ENCODE results near the gene MYO5A. TPM values are rescaled to one million over a fixed set of nuclear protein-coding genes. Genes with fewer than 3 reads are reported as not detected.

MYO5A gene
- total and polyA plus RNA-seq, 5 donors from 2014 or later = 6.1 to 63.3 (median 13.2) TPM

- Histone ChIP-seq H3K27ac (ENCODE audit: insufficient read depth, low read length, poor library complexity, severe bottlenecking) (no peak overlapping the region), H3K9me3 (ENCODE audit: control insufficient read depth in 2 of 2, low read length in 2 of 2) (no peaks in the 10 kb centered on the region), H3K4me3 (ENCODE audit: low read depth, low read length) (no peak overlapping the region), H3K27me3 (ENCODE audit: control insufficient read depth, insufficient read depth, low read length) (no peaks in the 10 kb centered on the region), H3K4me1 (ENCODE audit: control insufficient read depth, insufficient read depth, low read length, poor library complexity, severe bottlenecking) (peaks cover 5% of the 10 kb centered on the region), H3K36me3 (ENCODE audit: control insufficient read depth, insufficient read depth, low read length) (no peaks in the 10 kb centered on the region)
- Mint-ChIP-seq H3K27me3 (no peaks in the 10 kb centered on the region), H3K36me3 (peaks cover 6% of the 10 kb centered on the region), H3K4me1 (peaks cover 34 to 52% (median 35%) of the 10 kb centered on the region in 4 donors), H3K27ac (peak overlapping the region in 2 of 3 donors; percentile 5 to 22), H3K9me3 (peaks cover 0 to 3% (median 0%) of the 10 kb centered on the region in 7 donors), H3K4me3 (no peak overlapping the region)
- ATAC-seq (ENCODE audit: low read depth in 2 of 2) (no peak), DNase-seq (no peak)
Measured at GRCh38 chr15:52499506-52499905, 29.2 kb downstream of the MYO5A start.

- H3K27me3 Mint-ChIP-seq = no peaks in the 10 kb centered on the region
- H3K27ac Mint-ChIP-seq = no peak overlapping the region
- no peaks in the 10 kb centered on the region for H3K4me1 ChIP-seq (ENCODE audit: control insufficient read depth, insufficient read depth, low read length, poor library complexity, severe bottlenecking)
- no peak for ATAC-seq (ENCODE audit: low read depth in 2 of 2)
- H3K4me1 Mint-ChIP-seq = peaks cover 27 to 49% (median 32%) of the 10 kb centered on the region in 4 donors
- no peaks in the 10 kb centered on the region for H3K36me3 ChIP-seq (ENCODE audit: control insufficient read depth, insufficient read depth, low read length)
- H3K4me3 Mint-ChIP-seq = peak overlapping the region in 1 of 4 donors; percentile 21
- no peak overlapping the region for H3K27ac ChIP-seq (ENCODE audit: insufficient read depth, low read length, poor library complexity, severe bottlenecking)
- peaks cover 0 to 3% (median 0%) of the 10 kb centered on the region in 7 donors for H3K9me3 Mint-ChIP-seq
- no peaks in the 10 kb centered on the region for H3K9me3 ChIP-seq (ENCODE audit: control insufficient read depth in 2 of 2, low read length in 2 of 2)
- no peaks in the 10 kb centered on the region for H3K27me3 ChIP-seq (ENCODE audit: control insufficient read depth, insufficient read depth, low read length)
- DNase-seq = no peak
- H3K36me3 Mint-ChIP-seq = peaks cover 6% of the 10 kb centered on the region
- no peak overlapping the region for H3K4me3 ChIP-seq (ENCODE audit: low read depth, low read length)
Measured at GRCh38 chr15:52498706-52499105, 30.0 kb downstream of the MYO5A start.

- no peaks in the 10 kb centered on the region for H3K4me1 ChIP-seq (ENCODE audit: control insufficient read depth, insufficient read depth, low read length, poor library complexity, severe bottlenecking)
- H3K4me1 Mint-ChIP-seq = peaks cover 23 to 46% (median 35%) of the 10 kb centered on the region in 4 donors
- DNase-seq = no peak
- no peaks in the 10 kb centered on the region for H3K9me3 Mint-ChIP-seq
- no peak overlapping the region for H3K4me3 ChIP-seq (ENCODE audit: low read depth, low read length)
- no peaks in the 10 kb centered on the region for H3K36me3 Mint-ChIP-seq
- H3K36me3 ChIP-seq (ENCODE audit: control insufficient read depth, insufficient read depth, low read length) = no peaks in the 10 kb centered on the region
- no peaks in the 10 kb centered on the region for H3K27me3 Mint-ChIP-seq
- no peak overlapping the region for H3K4me3 Mint-ChIP-seq
- ATAC-seq (ENCODE audit: low read depth in 2 of 2) = peak; percentile 45 to 55
- no peaks in the 10 kb centered on the region for H3K9me3 ChIP-seq (ENCODE audit: control insufficient read depth in 2 of 2, low read length in 2 of 2)
- no peaks in the 10 kb centered on the region for H3K27me3 ChIP-seq (ENCODE audit: control insufficient read depth, insufficient read depth, low read length)
- no peak overlapping the region for H3K27ac ChIP-seq (ENCODE audit: insufficient read depth, low read length, poor library complexity, severe bottlenecking)
- H3K27ac Mint-ChIP-seq = peak overlapping the region in 1 of 3 donors; percentile 47
Measured at GRCh38 chr15:52496776-52497470, 31.8 kb downstream of the MYO5A start.

- Histone ChIP-seq H3K4me3 (ENCODE audit: low read depth, low read length) (no peak overlapping the region), H3K27ac (ENCODE audit: insufficient read depth, low read length, poor library complexity, severe bottlenecking) (no peak overlapping the region), H3K9me3 (ENCODE audit: control insufficient read depth in 2 of 2, low read length in 2 of 2) (no peaks in the 10 kb centered on the region), H3K4me1 (ENCODE audit: control insufficient read depth, insufficient read depth, low read length, poor library complexity, severe bottlenecking) (no peaks in the 10 kb centered on the region), H3K27me3 (ENCODE audit: control insufficient read depth, insufficient read depth, low read length) (no peaks in the 10 kb centered on the region), H3K36me3 (ENCODE audit: control insufficient read depth, insufficient read depth, low read length) (no peaks in the 10 kb centered on the region)
- Mint-ChIP-seq H3K27me3 (no peaks in the 10 kb centered on the region), H3K4me3 (no peak overlapping the region), H3K4me1 (peaks cover 27 to 51% (median 41%) of the 10 kb centered on the region in 4 donors), H3K27ac (peak overlapping the region in 1 of 3 donors; percentile 47), H3K36me3 (no peaks in the 10 kb centered on the region), H3K9me3 (no peaks in the 10 kb centered on the region)
- ATAC-seq (ENCODE audit: low read depth in 2 of 2) (no peak), DNase-seq (no peak)
Measured at GRCh38 chr15:52496175-52496574, 32.5 kb downstream of the MYO5A start.

- DNase-seq (no peak), ATAC-seq (ENCODE audit: low read depth in 2 of 2) (no peak)
- Mint-ChIP-seq H3K27me3 (no peaks in the 10 kb centered on the region), H3K4me3 (no peak overlapping the region), H3K9me3 (no peaks in the 10 kb centered on the region), H3K36me3 (no peaks in the 10 kb centered on the region), H3K27ac (no peak overlapping the region), H3K4me1 (peaks cover 27 to 54% (median 46%) of the 10 kb centered on the region in 4 donors)
- H3K36me3 ChIP-seq (ENCODE audit: control insufficient read depth, insufficient read depth, low read length) = no peaks in the 10 kb centered on the region
- no peak overlapping the region for H3K27ac ChIP-seq (ENCODE audit: insufficient read depth, low read length, poor library complexity, severe bottlenecking)
- H3K9me3 ChIP-seq (ENCODE audit: control insufficient read depth in 2 of 2, low read length in 2 of 2) = no peaks in the 10 kb centered on the region
- no peaks in the 10 kb centered on the region for H3K27me3 ChIP-seq (ENCODE audit: control insufficient read depth, insufficient read depth, low read length)
- no peaks in the 10 kb centered on the region for H3K4me1 ChIP-seq (ENCODE audit: control insufficient read depth, insufficient read depth, low read length, poor library complexity, severe bottlenecking)
- no peak overlapping the region for H3K4me3 ChIP-seq (ENCODE audit: low read depth, low read length)
Measured at GRCh38 chr15:52495125-52495524, 33.6 kb downstream of the MYO5A start.

- DNase-seq (no peak), ATAC-seq (ENCODE audit: low read depth in 2 of 2) (no peak)
- Histone ChIP-seq H3K36me3 (ENCODE audit: control insufficient read depth, insufficient read depth, low read length) (no peaks in the 10 kb centered on the region), H3K4me1 (ENCODE audit: control insufficient read depth, insufficient read depth, low read length, poor library complexity, severe bottlenecking) (peaks cover 6% of the 10 kb centered on the region), H3K9me3 (ENCODE audit: control insufficient read depth in 2 of 2, low read length in 2 of 2) (no peaks in the 10 kb centered on the region), H3K27me3 (ENCODE audit: control insufficient read depth, insufficient read depth, low read length) (no peaks in the 10 kb centered on the region), H3K27ac (ENCODE audit: insufficient read depth, low read length, poor library complexity, severe bottlenecking) (no peak overlapping the region), H3K4me3 (ENCODE audit: low read depth, low read length) (no peak overlapping the region)
- H3K27me3 Mint-ChIP-seq = no peaks in the 10 kb centered on the region
- no peak overlapping the region for H3K27ac Mint-ChIP-seq
- H3K4me1 Mint-ChIP-seq = peaks cover 31 to 58% (median 52%) of the 10 kb centered on the region in 4 donors
- H3K4me3 Mint-ChIP-seq = no peak overlapping the region
- H3K36me3 Mint-ChIP-seq = no peaks in the 10 kb centered on the region
- peaks cover 0 to 4% (median 0%) of the 10 kb centered on the region in 7 donors for H3K9me3 Mint-ChIP-seq
Measured at GRCh38 chr15:52493968-52494367, 34.7 kb downstream of the MYO5A start.

GRCh38 chr15:52492132-52492531 is 36.5 kb downstream of the MYO5A start:
- H3K9me3 ChIP-seq (ENCODE audit: control insufficient read depth in 2 of 2, low read length in 2 of 2) = no peaks in the 10 kb centered on the region
- Mint-ChIP-seq H3K36me3 (no peaks in the 10 kb centered on the region), H3K27me3 (no peaks in the 10 kb centered on the region), H3K4me1 (peaks cover 41 to 71% (median 59%) of the 10 kb centered on the region in 4 donors), H3K9me3 (peaks cover 0 to 4% (median 0%) of the 10 kb centered on the region in 7 donors), H3K4me3 (no peak overlapping the region), H3K27ac (no peak overlapping the region)
- no peaks in the 10 kb centered on the region for H3K27me3 ChIP-seq (ENCODE audit: control insufficient read depth, insufficient read depth, low read length)
- no peaks in the 10 kb centered on the region for H3K36me3 ChIP-seq (ENCODE audit: control insufficient read depth, insufficient read depth, low read length)
- ATAC-seq (ENCODE audit: low read depth in 2 of 2) (no peak), DNase-seq (no peak)
- H3K4me3 ChIP-seq (ENCODE audit: low read depth, low read length) = no peak overlapping the region
- H3K4me1 ChIP-seq (ENCODE audit: control insufficient read depth, insufficient read depth, low read length, poor library complexity, severe bottlenecking) = peaks cover 23% of the 10 kb centered on the region
- no peak overlapping the region for H3K27ac ChIP-seq (ENCODE audit: insufficient read depth, low read length, poor library complexity, severe bottlenecking)

GRCh38 chr15:52491472-52491871 is 37.2 kb downstream of the MYO5A start:
- H3K36me3 ChIP-seq (ENCODE audit: control insufficient read depth, insufficient read depth, low read length) = no peaks in the 10 kb centered on the region
- no peaks in the 10 kb centered on the region for H3K9me3 ChIP-seq (ENCODE audit: control insufficient read depth in 2 of 2, low read length in 2 of 2)
- Mint-ChIP-seq H3K4me1 (peaks cover 47 to 76% (median 62%) of the 10 kb centered on the region in 4 donors), H3K36me3 (peaks cover 4% of the 10 kb centered on the region), H3K27ac (no peak overlapping the region), H3K27me3 (no peaks in the 10 kb centered on the region), H3K4me3 (no peak overlapping the region), H3K9me3 (peaks cover 0 to 4% (median 0%) of the 10 kb centered on the region in 7 donors)
- H3K4me3 ChIP-seq (ENCODE audit: low read depth, low read length) = no peak overlapping the region
- H3K4me1 ChIP-seq (ENCODE audit: control insufficient read depth, insufficient read depth, low read length, poor library complexity, severe bottlenecking) = peaks cover 28% of the 10 kb centered on the region
- no peak for DNase-seq
- H3K27me3 ChIP-seq (ENCODE audit: control insufficient read depth, insufficient read depth, low read length) = no peaks in the 10 kb centered on the region
- H3K27ac ChIP-seq (ENCODE audit: insufficient read depth, low read length, poor library complexity, severe bottlenecking) = no peak overlapping the region
- no peak for ATAC-seq (ENCODE audit: low read depth in 2 of 2)

Data from CD4-positive, CD25-positive, alpha-beta regulatory T cell (primary cell).